SK-N-SH (cell line): ENCODE measurements around the gene ABL2.

ENCODE experiments used
- JUND ChIP-seq: IDR thresholded peaks from 2 replicates; pipeline ENCODE4 v1.4.0; 2012
- TAF1 ChIP-seq: IDR thresholded peaks from 2 replicates; pipeline ENCODE4 v1.6.1; 2012; ENCODE audit warnings: low read depth, mild to moderate bottlenecking, low read length, moderate library complexity, borderline replicate concordance

GRCh38 chr1:179205284-179205683 lies 24.2 kb downstream of the ABL2 start:
- TF ChIP-seq TAF1 (no peak), JUND (no peak)
